HG03354 (cell line): ENCODE measurements around the gene GARNL3.

ENCODE experiments used
- ATAC-seq: cut with Tn5 transposase; IDR thresholded peaks from one replicate; pipeline ENCODE4 v1.9.1; 2021; ENCODE audit warnings: mild to moderate bottlenecking; ENCODE audit not compliant: unreplicated experiment, poor library complexity, severe bottlenecking

GARNL3 gene

GRCh38 chr9:127370672-127371648 is 106.4 kb downstream of the GARNL3 start:
- ATAC-seq = no peak

- no peak for ATAC-seq
Observed at GRCh38 chr9:127380479-127380878, 115.9 kb downstream of the GARNL3 start.

- no peak for ATAC-seq
Observed at GRCh38 chr9:127382541-127382940, 118.0 kb downstream of the GARNL3 start.

- no peak for ATAC-seq
Observed at GRCh38 chr9:127384016-127384730, 119.6 kb downstream of the GARNL3 start.

GRCh38 chr9:127384901-127385300 is 120.3 kb downstream of the GARNL3 start:
- ATAC-seq = no peak

GRCh38 chr9:127386249-127386648 is 121.7 kb downstream of the GARNL3 start:
- no peak for ATAC-seq

- ATAC-seq = no peak
Observed at GRCh38 chr9:127386981-127387380, 122.4 kb downstream of the GARNL3 start.

GRCh38 chr9:127388037-127388855 is 123.7 kb downstream of the GARNL3 start:
- ATAC-seq = peak; percentile 78

- ATAC-seq = no peak
Observed at GRCh38 chr9:127388856-127389238, 124.3 kb downstream of the GARNL3 start.

GRCh38 chr9:127389381-127390247 is 125.0 kb downstream of the GARNL3 start:
- no peak for ATAC-seq

GRCh38 chr9:127390248-127390545 is 125.6 kb downstream of the GARNL3 start:
- no peak for ATAC-seq

GRCh38 chr9:127390563-127390962 is 126.0 kb downstream of the GARNL3 start:
- no peak for ATAC-seq

GRCh38 chr9:127392166-127392565 is 127.6 kb downstream of the GARNL3 start:
- ATAC-seq = no peak

GRCh38 chr9:127392976-127393375 is 128.4 kb downstream of the GARNL3 start:
- no peak for ATAC-seq

- ATAC-seq = no peak
Observed at GRCh38 chr9:127393645-127394044, 129.1 kb downstream of the GARNL3 start.

GRCh38 chr9:127395497-127396252 is 131.1 kb downstream of the GARNL3 start:
- ATAC-seq = no peak

- no peak for ATAC-seq
Observed at GRCh38 chr9:127396253-127396807, 131.8 kb downstream of the GARNL3 start.
